HG02885 (cell line): Measurements from ENCODE around the gene SREBF1.

Experiments
- ATAC-seq: cut with Tn5 transposase; IDR thresholded peaks from one replicate; pipeline ENCODE4 v1.9.1; 2021; ENCODE audit warnings: mild to moderate bottlenecking; ENCODE audit not compliant: unreplicated experiment, poor library complexity

SREBF1 gene

GRCh38 chr17:17798573-17799255 lies 38.1 kb downstream of the SREBF1 start:
- no peak for ATAC-seq

GRCh38 chr17:17798010-17798556 lies 38.7 kb downstream of the SREBF1 start:
- ATAC-seq = no peak

GRCh38 chr17:17797119-17797809 lies 39.5 kb downstream of the SREBF1 start:
- ATAC-seq = no peak

GRCh38 chr17:17796787-17797061 lies 40.1 kb downstream of the SREBF1 start:
- no peak for ATAC-seq

- no peak for ATAC-seq
These were observed 40.6 kb downstream of the SREBF1 start for GRCh38 chr17:17795946-17796786.

- no peak for ATAC-seq
These were observed 41.5 kb downstream of the SREBF1 start for GRCh38 chr17:17795296-17795695.

GRCh38 chr17:17794382-17794781 lies 42.4 kb downstream of the SREBF1 start:
- no peak for ATAC-seq

GRCh38 chr17:17793378-17794214 lies 43.2 kb downstream of the SREBF1 start:
- no peak for ATAC-seq

- ATAC-seq = no peak
These were observed 44.0 kb downstream of the SREBF1 start for GRCh38 chr17:17792551-17793377.

GRCh38 chr17:17792037-17792550 lies 44.7 kb downstream of the SREBF1 start:
- ATAC-seq = no peak

GRCh38 chr17:17790637-17791464 lies 45.9 kb downstream of the SREBF1 start:
- no peak for ATAC-seq

GRCh38 chr17:17789828-17790636 lies 46.8 kb downstream of the SREBF1 start:
- ATAC-seq = no peak

- no peak for ATAC-seq
These were observed 47.4 kb downstream of the SREBF1 start for GRCh38 chr17:17789410-17789809.

- ATAC-seq = no peak
These were observed 47.8 kb downstream of the SREBF1 start for GRCh38 chr17:17788967-17789366.

- no peak for ATAC-seq
These were observed 49.2 kb downstream of the SREBF1 start for GRCh38 chr17:17787568-17787967.

GRCh38 chr17:17786998-17787397 lies 49.8 kb downstream of the SREBF1 start:
- no peak for ATAC-seq

- ATAC-seq = no peak
These were observed 51.4 kb downstream of the SREBF1 start for GRCh38 chr17:17785407-17785806.
